H1 (cell line): ENCODE results near the gene PAQR4.

Experiments used
- CTCF ChIP-seq, 3 experiments: IDR thresholded peaks; 1 replicate in 2 of 3; 2 replicates in 1 of 3; pipeline versions ENCODE4 v1.5.1 to v1.6.1; 2011; ENCODE audit warnings: low read length in 3 of 3, mild to moderate bottlenecking in 3 of 3, inconsistent platforms in 2 of 3, low read depth in 1 of 3, moderate library complexity in 1 of 3; ENCODE audit not compliant: insufficient read depth in 1 of 3; ENCODE audit errors: control extremely low read depth in 1 of 3
- EGR1 ChIP-seq: IDR thresholded peaks from 2 replicates; pipeline ENCODE4 v1.6.1; 2011; ENCODE audit warnings: low read depth, low read length, borderline replicate concordance
- EZH2 ChIP-seq: fragments of 200-600 bp; sonication (generic); IDR thresholded peaks from 2 replicates; pipeline ENCODE4 v1.7.1; 2012; ENCODE audit warnings: low read depth, mild to moderate bottlenecking, moderate library complexity, low read length, inconsistent platforms; ENCODE audit not compliant: severe bottlenecking
- HDAC6 ChIP-seq: IDR thresholded peaks from one replicate; pipeline ENCODE4 v1.7.1; 2012; ENCODE audit warnings: low read depth, mild to moderate bottlenecking, inconsistent platforms, low read length, moderate library complexity
- MAFK ChIP-seq: IDR thresholded peaks from 2 replicates; pipeline ENCODE4 v1.6.1; 2012; ENCODE audit warnings: low read depth, mild to moderate bottlenecking, improper control_type of control experiment, low read length
- MAX ChIP-seq: IDR thresholded peaks from 2 replicates; pipeline ENCODE4 v1.6.1; 2012; ENCODE audit warnings: inconsistent platforms
- POLR2A ChIP-seq, 2 experiments: IDR thresholded peaks; 1 replicate in 1 of 2; 2 replicates in 1 of 2; pipeline ENCODE4 v1.6.1; 2011; ENCODE audit warnings: low read depth in 2 of 2, low read length in 2 of 2, mild to moderate bottlenecking in 2 of 2; ENCODE audit errors: control extremely low read depth in 1 of 2
- POLR2AphosphoS5 ChIP-seq: IDR thresholded peaks from 2 replicates; pipeline ENCODE4 v1.6.1; 2011; ENCODE audit warnings: low read depth, low read length
- RBBP5 ChIP-seq: IDR thresholded peaks from 2 replicates; pipeline ENCODE4 v1.7.1; 2012; ENCODE audit warnings: low read depth, mild to moderate bottlenecking, inconsistent platforms, low read length, moderate library complexity, borderline replicate concordance
- RFX5 ChIP-seq: IDR thresholded peaks from 2 replicates; pipeline ENCODE4 v1.6.1; 2011; ENCODE audit warnings: low read depth, low read length, improper control_type of control experiment, borderline replicate concordance
- TF ChIP-seq, protein P1 (sequence below): IDR thresholded peaks from 2 replicates; pipeline ENCODE4 v1.6.1; 2011; ENCODE audit warnings: low read length, improper control_type of control experiment

- TF ChIP-seq POLR2A (IDR thresholded peaks at IDR 0.05; ENCODE audit: control extremely low read depth in 1 of 2, low read depth in 2 of 2, low read length in 2 of 2) (no peak), EGR1 (no peak), CTCF (IDR thresholded peaks at IDR 0.05; ENCODE audit: control extremely low read depth in 1 of 3, insufficient read depth in 1 of 3, low read depth in 1 of 3, low read length in 3 of 3) (no peak), RFX5 (no peak), POLR2AphosphoS5 (no peak), MAFK (no peak), EZH2 (no peak), RBBP5 (no peak), HDAC6 (no peak), MAX (no peak)
- TF ChIP-seq, protein P1, sequence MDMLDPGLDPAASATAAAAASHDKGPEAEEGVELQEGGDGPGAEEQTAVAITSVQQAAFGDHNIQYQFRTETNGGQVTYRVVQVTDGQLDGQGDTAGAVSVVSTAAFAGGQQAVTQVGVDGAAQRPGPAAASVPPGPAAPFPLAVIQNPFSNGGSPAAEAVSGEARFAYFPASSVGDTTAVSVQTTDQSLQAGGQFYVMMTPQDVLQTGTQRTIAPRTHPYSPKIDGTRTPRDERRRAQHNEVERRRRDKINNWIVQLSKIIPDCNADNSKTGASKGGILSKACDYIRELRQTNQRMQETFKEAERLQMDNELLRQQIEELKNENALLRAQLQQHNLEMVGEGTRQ = no peak
Measured at GRCh38 chr16:2968368-2968737, 795 bp upstream of the PAQR4 start.
